HG03558 (cell line): ENCODE measurements around the gene MPC1.

Experiments used
- ATAC-seq: cut with Tn5 transposase; IDR thresholded peaks from one replicate; pipeline ENCODE4 v1.9.1; 2021; ENCODE audit warnings: moderate number of reproducible peaks; ENCODE audit not compliant: unreplicated experiment; ENCODE audit errors: extremely low read depth

The MPC1 gene

GRCh38 chr6:166325383-166326042, 57.2 kb downstream of the MPC1 start:
- no peak for ATAC-seq

GRCh38 chr6:166323395-166323794, 59.3 kb downstream of the MPC1 start:
- no peak for ATAC-seq

DNA sequence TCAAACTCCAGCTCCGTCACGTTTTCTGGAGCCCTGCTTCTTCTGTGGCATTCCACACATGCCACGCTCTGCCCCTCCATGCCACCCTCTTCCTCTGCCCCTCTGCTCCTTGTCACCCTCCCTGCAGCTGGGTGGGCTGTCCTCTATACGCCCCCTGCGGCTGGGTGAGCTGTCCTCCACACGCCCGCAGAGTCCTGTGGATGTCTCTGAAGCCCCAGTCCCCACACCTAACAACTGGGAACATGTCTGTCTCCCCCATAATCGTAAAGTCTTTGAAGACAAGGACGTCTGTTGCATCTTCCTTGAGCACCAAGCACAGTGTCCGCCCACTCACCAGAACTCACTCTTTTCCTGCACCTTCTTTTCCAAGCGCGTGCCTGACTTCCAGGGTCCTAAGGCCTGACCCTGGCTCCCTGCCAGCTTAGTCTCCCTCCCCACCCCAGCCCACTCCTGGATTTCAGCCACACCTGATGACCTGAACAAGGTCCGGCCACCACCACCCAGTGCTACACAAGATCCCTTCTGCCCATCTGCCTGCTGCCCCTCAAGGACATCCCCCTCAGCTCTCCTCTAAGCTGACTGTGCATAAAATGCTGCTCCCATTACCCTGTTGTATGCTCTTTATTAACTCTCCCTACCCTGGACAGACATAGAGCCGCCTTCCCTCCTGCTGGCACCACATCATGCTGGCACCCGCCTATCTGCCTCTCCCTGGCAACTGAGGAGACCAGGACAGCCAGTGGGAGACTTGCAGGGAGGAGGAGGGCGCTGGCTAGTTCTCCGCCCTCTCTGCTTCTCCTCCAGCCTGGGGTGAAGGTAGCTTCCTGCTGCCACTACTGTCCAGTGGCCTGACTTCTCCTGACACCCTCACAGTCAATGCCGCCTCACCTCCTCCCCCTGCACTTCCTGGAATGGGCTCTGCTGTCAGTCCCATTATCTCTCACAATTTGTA, 63.8 kb downstream of the MPC1 start:
- no peak for ATAC-seq

DNA sequence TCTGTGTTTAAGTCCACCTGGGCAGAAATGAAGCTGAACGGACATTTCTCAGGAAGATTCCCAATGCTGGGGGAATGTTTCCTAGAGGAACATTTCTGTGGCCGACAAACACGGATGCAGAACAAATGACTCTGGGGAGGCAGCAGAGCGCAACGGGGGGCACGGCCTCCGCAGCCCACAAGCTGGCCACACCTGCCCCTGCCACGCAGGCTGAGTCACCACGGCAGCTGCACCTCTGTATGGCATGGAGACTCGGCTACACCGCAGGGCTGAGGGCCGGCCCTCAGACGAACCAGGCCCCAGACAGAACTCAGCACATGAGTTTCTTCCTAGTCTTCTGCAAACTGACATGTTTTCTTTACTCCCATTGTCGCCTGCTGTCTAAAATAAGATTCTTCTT, 64.5 kb downstream of the MPC1 start:
- no peak for ATAC-seq

DNA sequence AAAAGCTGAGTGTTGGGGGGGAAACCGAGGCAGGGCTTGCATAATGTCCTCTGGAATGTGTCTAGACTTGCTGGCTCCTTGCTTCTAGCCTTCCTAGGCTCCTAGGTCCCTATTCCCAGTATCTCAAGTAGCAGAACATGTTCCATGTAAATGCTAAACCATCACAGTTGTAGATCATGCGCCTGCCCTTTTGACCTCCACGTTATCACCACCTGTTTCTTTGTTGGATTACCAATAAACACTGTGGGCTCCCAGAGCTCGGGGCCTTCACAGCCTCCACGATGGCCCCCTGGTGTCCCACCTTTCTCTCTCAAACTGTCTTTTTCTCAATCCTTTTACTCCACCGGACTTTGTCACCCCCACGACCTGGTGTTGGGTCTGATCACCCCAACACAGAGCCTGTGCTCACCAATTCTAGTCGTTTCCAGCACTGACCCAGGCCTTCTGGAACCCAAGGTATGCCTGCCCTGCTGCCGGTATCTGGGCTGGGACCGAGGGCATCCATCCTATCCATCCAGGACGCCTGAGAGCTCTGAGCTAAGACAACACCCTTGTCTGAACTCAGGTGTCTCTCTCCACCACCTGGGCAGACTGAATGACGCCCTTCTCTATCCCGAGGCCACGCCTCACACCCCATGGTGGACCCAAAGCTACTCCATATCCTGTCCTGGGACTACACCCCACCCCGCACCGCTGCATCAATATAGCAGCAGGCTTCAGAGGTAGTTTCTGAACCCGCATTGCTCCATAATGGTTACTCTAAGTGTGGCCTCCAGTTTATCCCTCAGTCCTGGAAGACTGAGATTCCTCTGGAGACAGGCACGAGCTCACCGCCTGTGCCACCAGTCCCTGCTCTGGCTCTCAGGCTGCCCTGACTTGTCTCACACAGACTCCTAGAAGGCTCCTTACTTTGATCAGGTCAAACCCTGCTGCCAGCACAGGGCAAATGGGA, 65.2 kb downstream of the MPC1 start:
- ATAC-seq = no peak

- ATAC-seq = no peak
Observed at GRCh38 chr6:166315436-166315835, 67.3 kb downstream of the MPC1 start.
